HG03520 (cell line): ENCODE measurements around the gene MCOLN2.
A peak's percentile ranks its signal among the peaks of the same experiment; 100 is the strongest.
"Not testable (repeated sequence)": the region's sequence is repeated elsewhere in the genome, so short reads cannot be mapped to it uniquely, and the experiment has no call there.

Experiments used
- ATAC-seq: cut with Tn5 transposase; IDR thresholded peaks from one replicate; pipeline ENCODE4 v1.9.1; 2021; ENCODE audit warnings: mild to moderate bottlenecking, moderate library complexity; ENCODE audit not compliant: unreplicated experiment

The MCOLN2 gene

GRCh38 chr1:84986561-84986960, 10.4 kb downstream of the MCOLN2 start:
- not testable (repeated sequence) for ATAC-seq

GRCh38 chr1:84985365-84985764, 11.5 kb downstream of the MCOLN2 start:
- ATAC-seq, result peak; percentile 52

DNA sequence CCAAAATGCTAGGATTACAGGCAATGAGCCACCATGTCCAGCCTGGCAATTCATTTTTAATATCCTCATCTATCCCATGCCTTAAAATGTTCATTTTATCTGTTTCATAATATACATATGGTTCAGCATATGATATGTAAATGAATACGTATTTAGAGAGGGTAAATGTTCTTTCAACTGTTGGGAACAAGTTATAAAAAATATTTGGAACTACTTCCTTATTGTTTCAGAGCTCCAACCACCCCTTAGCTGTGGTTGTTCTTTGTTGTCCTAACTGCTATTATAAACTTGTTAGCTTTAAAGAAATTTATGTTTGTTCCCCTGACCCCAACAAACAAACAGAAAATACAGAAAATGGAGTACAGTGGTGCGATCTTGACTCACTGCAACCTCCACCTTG, 14.5 kb downstream of the MCOLN2 start:
- ATAC-seq, result no peak

GRCh38 chr1:84975035-84975434, 21.9 kb downstream of the MCOLN2 start:
- ATAC-seq, result peak; percentile 34

DNA sequence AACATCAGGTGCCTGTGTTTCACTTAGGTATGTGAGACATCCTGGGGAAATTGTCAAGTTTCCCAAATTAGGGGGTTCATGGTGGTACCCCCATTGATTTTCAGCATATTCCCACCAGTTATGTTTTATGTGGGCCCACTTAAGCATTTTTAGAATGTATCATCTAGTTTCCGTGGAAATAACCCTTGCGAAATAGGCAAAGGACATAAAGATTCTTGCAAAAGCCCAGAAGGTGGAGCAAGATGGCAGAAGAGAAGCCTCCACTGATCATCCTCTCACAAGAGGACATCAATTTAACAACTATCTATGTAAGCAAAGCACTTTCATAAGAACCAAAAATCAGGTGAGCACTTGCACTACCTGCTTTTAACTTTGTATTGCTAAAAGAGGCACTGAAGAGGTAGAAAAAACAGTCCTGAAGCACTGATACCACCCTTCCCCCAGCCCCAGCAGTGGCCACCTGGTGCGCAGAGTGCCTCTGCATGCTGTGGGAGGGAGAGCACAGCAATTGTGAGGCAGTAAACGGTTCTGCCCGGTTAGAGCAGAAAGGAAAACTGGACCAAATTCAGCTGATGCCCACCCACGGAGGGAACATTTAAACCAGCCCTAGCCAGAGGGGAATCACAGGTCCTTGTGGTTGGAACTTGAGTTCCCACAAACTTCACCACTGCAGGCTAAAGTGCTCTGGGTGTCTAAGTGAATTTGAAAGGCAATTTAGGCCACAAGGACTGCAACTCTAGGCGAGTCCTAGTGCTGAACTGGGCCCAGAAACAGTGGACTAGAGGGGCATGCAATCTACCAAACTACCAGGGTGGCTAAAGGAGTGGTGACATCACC, 23.2 kb downstream of the MCOLN2 start:
- peak; percentile 40 for ATAC-seq

DNA sequence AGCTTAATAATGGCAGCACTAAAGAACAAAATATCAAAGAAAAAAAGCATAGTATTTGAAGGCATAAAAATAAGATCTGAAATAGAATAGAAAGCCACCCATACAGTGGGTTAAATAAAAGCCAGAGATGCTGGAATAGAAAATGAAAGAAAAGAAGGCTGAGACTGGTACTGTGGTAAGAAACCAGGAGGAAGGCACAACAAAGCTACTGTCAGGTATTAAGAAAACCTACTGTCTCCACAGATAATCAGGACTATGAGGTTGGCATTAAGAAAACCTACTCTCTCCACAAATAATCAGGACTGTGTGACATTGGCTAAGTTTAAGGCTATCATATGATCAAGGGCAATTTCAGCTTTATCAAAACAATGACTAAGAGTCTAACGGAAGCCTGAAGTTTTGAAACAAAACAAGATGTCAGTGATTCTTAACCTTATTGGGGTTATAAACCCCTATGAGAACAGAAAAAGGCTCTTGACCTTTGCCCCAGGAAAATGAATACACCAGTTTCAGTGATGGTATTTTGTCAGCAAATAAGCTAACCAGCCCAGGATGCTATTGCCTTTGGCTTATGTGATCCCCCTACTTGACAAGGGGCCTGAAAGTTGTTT, 24.4 kb downstream of the MCOLN2 start:
- ATAC-seq, result peak; percentile 43

DNA sequence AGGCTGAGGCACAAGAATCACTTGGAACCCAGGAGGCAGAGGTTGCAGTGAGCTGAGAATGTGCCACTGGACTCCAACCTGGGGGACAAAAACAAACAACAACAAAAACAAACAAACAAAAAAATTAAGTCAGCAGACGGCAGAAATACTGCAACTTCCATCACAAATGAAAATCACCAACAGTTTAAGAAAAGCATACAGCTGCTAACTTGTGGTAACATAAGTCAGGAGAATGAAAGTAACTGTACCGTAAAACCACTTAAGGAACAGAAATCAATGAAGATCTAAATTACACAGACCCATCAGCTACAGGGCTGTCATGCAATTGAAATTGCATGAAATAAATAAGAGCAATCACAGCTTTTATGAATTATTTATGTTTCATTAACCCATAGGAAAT, 25.0 kb downstream of the MCOLN2 start:
- peak; percentile 27 for ATAC-seq

DNA sequence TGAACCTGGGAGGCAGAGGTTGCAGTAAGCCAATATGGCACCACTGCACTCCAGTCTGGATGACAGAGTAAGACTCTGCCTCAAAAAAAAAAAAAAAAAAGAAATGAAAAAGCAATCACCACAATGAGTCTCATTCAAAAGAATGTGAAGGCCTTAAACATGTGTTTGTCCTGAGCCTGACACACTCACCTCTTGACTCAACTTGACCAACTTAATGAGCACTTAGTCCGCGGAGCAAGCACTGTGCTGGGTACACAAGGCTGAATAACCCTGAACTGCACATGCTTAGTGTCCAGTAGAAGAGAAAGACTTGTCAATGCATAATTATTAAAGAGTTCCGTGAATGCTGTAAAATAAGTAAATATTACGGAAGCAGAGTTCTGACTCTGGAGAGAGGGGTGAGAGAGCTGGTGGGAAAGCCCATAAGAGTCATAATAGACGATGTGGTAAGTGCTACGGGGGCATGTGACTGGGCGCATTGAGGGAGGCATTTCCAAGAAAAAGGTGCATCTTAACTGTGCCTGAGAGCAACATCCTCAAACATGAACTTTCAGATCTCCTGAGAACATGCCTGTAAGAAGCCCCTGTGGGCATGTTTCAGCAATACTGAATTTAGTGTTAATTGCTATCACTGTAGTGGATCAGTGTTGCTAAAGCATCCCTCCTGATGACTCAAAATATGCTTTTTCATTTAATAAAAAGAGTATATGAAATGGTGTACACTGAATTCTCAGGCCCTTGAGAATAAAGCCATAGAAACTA, 27.2 kb downstream of the MCOLN2 start:
- peak; percentile 31 for ATAC-seq

DNA sequence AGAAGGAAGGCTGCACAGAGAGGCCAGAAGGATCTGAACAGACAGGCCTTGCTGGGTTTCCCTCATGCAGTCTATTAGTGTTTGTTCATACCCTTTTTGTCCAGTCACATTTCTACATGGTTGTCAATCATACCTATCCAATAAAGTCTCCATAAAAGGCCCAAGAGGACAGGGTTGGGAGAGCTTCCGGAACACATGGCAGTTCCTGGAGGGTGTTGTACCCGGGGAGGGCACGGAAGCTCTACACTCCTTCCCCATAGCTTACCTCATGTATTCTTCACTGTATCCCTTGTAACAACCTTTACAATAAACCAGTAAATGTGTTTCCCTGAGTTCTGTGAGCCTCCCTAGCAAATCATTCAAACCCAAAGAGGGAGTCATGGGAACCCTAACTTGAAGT, 28.0 kb downstream of the MCOLN2 start:
- ATAC-seq, result no peak

DNA sequence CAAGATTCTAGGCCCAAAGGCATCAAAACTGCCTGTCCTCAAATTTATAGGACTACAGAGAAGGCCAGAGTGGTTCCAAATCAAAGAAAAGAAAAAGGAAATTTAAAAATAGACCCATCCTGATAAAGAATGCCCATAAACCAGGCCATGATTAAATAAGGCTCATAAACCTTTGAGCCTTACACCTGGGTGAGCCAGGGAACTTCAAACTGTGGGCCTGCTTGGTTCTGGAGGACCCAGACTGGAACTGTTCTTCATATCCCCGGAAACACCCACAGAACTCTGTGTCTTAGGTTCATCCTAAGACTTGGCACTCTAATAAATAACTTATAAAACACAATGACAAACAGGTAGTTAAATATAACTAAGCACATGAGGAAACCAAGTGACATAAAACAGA, 28.8 kb downstream of the MCOLN2 start:
- ATAC-seq, result no peak

- ATAC-seq, result no peak
These were observed 29.2 kb downstream of the MCOLN2 start for GRCh38 chr1:84967666-84968065.

DNA sequence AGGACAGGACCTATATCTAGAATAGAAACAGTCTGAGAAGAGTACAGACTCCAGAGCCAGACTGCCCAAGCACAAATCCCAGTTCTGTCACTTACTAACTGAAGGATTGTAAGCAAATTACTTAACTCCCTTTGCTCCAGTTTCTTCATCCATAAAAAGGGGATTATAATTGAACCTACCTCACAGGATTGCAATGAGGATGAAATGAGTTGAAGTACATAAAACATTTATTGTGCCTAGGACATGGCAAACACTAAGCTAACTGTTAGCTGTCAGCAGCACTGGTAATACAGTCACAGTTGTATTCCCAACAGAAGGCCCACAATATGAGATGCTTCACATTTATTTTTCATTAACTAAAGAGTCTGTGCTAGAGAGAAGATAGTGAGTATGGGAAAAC, 33.9 kb downstream of the MCOLN2 start:
- no peak for ATAC-seq

DNA sequence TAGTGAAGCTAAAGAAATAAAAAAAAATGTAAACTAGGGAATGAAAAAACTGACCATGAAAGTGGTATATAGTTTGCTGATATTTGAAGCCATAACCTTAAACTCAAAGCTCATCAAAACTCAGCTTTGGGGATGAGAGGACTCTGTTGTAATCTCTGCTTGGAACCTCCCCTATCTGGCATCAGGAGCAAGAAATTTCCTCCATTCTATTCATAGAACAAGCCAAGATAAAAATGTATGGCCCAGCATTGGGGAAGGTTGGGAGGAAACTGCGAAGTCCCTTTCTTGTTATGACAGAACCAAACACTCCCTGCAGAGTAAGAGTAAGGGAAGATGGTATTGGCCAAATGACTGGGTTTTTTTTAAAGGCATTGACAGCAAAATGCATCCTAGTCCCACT, 35.6 kb downstream of the MCOLN2 start:
- no peak for ATAC-seq

- ATAC-seq, result no peak
These were observed 36.5 kb downstream of the MCOLN2 start for GRCh38 chr1:84960371-84960770.

DNA sequence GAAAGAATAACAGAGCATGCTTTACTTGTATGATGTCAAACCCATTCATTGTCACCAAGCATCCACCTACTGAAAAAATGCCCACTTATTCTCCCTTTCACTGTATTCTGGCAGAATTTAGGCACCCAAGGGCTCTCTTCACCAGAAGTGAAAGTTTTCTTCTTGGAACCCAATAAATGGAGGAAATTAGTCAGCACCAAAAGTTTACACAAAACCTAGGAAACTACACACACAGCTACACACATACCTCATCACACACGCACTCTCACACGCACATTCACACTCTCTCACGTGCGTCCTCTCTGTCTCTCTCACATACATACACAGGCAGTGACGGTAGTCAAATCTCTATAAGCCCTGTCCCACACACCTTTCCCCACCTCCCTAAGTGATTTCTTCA, 37.6 kb downstream of the MCOLN2 start:
- ATAC-seq, result peak; percentile 90

- ATAC-seq, result no peak
These were observed 38.9 kb downstream of the MCOLN2 start for GRCh38 chr1:84957966-84958365.

DNA sequence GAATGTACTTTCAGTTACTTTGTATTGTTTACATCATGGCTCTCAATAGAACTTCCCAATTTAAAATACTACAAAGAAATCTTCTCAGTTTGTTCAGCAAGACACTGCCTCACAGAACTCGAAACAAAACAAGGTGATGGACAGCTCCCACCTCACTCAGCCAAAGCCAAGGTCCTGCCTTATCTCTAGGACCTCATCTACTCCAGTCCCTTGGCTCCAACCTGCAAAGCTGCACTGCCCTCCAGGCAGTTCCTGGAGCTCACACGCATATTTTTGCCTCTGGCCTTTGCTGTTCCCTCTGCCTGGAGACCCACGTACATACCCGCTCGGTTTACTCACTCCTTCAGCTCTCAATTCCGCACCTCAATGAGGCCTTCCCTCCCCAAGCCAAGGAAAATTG, 40.3 kb downstream of the MCOLN2 start:
- ATAC-seq, result no peak

- no peak for ATAC-seq
These were observed 40.8 kb downstream of the MCOLN2 start for GRCh38 chr1:84956097-84956496.

- ATAC-seq, result no peak
These were observed 47.2 kb downstream of the MCOLN2 start for GRCh38 chr1:84949664-84950063.

DNA sequence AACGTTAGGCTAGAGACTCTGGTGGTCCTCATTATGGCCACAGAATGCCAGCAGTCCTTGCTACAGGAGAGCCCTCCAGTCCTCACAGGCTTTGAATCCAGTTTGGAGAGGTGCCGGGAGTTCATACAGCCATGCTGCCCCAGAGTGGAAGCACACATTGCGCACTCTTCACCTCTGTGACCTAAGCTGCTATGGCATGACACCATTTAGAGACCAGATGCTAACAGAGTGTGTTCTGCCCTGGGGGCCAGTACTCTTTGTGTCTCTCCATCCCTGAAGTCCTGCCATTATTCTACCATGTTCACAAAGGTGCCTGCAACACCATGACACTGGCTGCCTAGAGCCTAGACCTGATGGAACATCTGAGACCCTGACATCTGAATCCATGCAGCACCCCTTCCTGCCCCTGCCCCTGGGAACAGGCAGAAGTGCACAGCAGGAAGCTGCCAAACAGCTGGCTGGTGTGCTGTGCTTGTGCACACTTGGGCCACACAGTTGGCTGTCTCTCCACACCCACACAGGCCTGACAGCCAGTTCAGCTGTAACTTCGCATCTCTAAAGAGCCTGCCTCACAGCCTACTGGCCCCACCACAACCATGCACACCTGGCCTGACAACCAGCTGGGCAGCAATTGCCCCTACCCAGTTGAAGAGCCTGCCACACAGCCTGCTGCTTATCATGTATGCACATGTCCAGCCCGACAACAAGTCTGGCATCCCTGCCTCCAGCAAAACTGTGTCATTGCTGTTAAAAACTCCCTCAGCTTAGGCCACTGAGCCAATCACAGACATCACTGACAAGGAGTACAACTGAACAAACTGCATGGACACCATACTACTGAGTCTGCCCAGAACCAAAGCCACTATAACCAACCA, 49.1 kb downstream of the MCOLN2 start:
- no peak for ATAC-seq

DNA sequence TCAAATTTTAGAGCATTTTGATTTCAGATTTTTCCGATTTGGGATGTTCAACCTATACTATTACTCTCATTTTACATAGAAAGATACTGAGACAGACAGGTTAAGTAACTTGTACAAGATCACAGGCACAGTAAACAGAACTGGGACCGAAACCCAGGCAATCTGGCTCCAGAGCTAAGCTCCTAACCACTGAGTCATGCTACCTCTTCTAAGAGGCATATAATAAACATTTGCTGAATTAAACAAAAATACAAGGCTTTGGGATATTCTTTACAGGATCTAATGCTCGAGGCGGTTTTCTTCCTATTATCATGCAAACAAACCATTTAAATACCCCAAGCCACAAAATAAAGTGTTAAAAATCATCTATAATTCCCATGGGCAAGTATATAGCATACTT, 50.3 kb downstream of the MCOLN2 start:
- no peak for ATAC-seq
